HG03064 (cell line): ENCODE data around the gene CCDC182.

ENCODE experiments used
- ATAC-seq: cut with Tn5 transposase; IDR thresholded peaks from one replicate; pipeline ENCODE4 v1.9.1; 2021; ENCODE audit warnings: low read depth; ENCODE audit not compliant: unreplicated experiment

Gene CCDC182

DNA sequence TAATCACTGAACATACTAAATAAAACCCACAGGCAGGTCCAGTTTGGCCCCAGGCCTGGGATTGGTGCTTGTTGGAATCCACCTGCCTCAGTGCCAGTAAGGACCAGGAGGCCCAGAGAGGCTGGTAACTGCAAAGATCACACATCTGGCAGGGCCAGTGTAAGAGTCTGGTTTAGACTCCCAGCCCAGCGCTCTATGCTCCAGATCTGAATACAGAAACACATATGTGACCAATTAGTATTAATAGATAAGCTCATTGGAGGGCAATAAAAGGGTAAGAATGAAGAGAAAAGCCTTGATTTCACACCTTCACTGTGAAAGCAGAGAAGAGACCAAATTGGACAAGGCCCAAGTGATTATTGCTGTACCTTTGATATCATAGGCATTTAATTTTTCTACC is 13.6 kb upstream of the CCDC182 start:
- ATAC-seq: no peak

DNA sequence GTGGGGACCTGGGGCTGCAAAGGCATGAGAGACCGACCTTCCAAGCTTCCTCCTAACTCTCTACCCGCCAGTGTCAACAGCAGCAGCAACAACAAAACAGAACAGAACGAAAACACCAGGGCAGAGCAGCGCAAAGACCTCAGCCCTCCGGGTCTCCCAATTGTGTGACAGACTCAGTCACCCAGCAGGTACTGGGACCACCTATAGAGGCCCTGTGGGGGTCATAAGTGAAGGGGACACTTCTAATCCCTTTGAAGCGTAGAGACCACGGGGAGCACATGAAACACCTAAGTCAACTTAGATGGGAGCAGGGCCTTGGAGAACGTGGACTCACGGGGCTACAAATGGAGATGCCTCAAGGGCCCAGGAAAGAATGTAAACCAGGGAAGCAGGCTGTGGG is 12.6 kb upstream of the CCDC182 start:
- no peak for ATAC-seq

DNA sequence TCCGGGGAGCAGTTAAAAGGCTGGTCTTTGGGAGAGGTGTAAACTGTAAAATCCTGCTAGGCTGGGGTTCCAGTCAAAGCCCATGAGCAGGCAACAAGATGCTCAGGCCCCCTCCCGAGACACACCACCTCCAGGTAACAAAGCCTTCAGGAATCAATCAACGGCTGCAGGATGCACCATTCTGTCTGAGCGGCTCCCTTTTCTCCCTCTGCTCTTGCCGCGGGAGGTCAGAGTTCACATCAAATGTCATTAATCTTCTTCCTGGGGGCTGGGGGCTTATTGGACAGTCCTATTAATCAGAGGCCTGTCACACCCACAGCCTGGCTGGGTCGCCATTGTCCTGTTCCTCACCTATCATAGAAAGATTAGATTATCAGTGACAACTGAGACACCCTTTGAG is 11.9 kb upstream of the CCDC182 start:
- no peak for ATAC-seq

DNA sequence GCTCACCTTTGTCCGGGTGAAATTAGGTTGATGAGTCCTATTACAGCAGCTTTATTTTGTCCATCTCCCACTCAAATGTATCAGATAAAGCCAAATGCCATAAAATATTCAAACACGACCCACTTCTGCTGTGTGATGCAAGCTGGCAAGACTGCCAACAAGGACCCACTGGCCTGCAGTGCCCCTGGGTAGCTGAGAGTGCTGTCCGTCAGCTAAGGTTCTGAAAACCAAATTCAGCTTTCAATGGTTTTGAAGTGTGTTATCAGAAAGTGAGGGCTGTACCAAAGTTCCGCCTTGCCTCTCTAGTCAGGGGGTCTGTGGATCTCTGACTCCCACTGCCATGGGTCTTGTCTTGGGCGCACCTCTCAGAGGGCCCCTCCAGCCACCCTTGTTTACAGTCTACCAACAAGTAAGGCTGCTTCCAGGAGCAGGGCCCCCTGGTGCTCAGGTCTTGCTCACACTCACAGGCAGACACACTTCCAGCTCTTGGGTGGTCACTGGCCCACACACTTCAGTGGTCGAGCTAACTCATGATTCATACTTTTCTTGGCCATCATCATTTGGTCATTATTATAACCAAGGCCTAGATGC is 10.5 kb upstream of the CCDC182 start:
- no peak for ATAC-seq

DNA sequence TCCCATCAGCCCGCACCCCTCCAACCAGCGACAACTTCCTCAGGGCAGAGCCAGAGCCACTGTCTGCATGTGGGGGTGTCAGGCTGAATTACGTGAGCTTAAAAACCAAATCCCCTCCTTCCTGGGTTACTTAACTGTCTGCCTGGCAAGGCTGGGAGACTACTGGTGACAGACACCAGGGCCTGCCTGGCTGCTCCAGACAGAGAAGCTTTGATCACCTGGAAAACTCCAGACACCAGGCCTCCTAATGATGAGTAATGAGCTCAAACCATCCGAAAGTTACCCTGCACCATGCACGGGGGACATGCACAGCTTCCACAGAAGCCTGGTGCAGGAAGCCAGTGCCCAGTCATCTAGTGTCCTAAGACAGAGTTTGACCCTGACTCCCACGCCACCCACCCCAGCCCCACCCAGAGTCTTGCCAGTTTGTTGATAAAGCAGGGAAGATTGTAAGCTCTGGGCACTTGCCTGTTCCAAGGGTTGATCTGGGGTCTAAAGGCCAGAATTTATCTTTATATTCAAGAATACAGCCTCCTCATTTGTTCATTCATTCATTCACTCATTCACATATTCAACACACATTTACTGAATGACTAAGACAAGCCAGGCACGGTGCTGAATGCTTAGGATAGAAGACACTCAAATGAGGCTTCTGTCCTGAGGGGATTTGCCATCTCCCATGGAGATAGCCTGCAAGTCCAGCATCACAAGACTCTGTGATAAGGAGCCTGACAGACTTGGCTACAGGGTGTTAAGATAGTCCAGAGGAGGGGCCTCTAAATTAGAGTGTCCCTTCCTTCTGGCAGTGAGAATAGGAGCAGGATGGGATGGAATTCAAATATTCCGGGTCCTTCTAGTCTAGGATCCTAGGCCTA is 7.2 kb upstream of the CCDC182 start:
- no peak for ATAC-seq

DNA sequence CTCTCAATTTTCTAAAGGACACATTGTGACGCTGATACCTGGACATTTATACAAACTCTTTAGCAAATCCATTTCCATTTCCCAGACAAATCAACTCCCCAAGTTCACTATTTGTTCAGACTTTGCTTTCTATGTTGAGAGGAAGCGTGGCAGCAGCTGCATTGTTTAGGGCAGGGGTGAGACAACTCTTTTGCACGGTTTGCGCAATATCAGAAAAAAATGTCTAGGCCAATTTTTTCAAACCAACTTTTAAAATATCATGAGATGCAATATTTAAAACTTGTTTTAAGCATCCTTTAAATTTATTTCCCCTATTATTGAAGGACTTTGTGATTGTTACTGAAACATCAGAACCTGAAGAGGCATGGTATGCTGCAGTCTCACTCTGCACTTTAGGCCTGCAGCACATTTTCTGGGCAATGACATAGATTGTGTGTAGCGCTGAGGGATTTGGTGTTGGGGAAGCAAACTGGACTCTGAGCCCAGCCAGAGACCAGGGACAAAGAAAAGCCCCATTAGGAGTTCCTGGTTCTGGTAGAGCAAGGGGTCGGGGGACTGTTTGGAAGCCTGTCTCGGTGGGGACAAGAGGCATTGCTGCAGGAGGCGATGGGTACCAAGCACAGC is 6.4 kb upstream of the CCDC182 start:
- no peak for ATAC-seq

DNA sequence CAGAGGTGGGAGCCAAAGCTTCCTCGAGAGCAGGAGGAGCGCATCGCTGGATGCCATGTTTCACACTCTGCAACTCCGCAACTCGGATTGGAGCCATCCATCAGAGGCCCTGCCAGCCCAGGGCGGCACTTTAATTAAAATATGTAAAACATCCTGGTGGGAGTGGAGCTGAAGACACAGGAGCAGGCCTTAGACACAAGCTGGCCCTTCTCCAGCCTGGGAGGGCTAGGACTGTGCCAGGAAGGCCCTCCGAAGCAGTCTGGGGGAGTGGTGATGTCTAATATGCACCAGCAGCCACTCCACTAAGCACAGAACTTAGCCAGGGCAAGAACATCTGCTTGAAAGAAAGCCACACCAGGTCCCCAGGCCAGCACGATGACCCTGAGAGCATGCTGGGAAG is 5.8 kb upstream of the CCDC182 start:
- ATAC-seq: no peak

DNA sequence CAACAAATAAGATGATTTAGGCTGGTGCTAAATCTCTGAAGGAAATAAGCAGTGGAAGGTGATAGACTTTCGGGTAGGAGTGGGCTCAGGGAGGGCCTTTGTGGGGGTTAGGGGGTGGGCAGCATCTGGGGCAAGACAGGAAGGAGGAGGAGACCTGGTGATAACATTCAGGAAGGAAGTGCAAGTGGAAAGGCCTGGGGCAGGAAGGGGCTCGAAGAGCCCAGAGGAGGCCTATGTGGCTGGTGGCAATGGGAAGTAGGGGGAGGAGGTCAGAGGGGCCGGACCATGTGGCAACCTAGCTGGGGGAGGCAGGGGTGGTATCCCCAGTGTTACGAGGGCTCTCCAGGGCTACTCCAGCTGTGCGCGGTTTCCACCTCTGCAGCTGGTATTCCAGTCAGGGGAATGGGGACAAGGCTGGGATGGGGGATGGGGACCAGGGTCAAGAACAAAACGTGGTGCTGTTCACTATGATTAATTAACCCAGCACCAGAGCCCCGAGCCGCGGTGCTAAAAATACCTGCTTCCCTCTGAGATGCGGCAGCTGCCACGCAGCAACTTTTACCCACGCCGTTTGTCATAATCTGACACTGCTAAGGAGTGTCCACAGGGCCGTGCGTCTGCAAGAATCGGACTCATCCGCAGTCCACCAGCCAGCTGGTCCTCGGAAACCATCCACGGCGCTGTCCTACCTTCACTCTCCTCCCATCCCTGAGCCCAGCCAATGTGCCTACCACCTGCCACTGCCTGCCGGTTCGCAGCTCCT is 5.2 kb upstream of the CCDC182 start:
- ATAC-seq: no peak

- ATAC-seq: no peak
Measured at GRCh38 chr17:57749701-57750100, 4.6 kb upstream of the CCDC182 start.

DNA sequence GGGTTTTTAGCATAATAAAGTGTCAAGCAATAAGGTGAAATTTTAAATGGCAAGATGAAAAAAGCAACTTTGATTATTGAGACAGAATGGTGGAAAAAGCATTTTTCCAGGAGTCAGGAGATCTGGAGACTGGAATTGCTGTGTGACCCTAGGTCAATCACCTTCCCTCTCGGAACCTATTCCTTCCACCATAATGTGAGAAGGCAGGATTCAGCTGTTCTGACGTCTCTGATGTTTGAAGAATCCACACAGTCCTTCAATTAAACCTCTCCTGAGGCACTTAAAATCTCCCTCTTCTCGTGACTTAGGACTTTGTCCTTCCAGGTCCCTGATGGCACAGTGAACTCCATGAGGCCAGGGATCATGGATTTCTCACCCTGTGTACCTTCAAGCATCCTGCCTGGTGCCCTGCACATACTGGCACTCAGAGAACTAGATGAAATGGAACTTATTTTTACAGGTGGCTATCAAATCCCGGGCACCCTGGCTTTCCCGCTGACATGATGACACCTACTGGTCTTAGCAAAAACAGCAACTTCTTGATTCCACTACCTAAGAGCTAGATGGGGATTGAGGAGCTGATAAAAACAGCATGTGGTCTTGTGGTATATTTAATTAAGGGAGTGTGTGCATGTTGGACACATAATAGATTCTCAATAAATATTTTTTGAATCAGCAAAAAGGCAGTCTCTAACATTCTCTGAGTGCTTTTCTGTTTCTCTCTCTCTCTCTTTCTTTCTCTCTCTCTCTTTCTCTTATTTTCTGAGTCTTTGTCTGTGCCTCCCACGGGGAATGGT is 2.3 kb upstream of the CCDC182 start:
- ATAC-seq: no peak

GRCh38 chr17:57746221-57746620 is 1.1 kb upstream of the CCDC182 start:
- no peak for ATAC-seq

- ATAC-seq: no peak
Measured at GRCh38 chr17:57744195-57745170, 616 bp downstream of the CCDC182 start.

GRCh38 chr17:57740235-57740528 is 4.9 kb downstream of the CCDC182 start:
- no peak for ATAC-seq

DNA sequence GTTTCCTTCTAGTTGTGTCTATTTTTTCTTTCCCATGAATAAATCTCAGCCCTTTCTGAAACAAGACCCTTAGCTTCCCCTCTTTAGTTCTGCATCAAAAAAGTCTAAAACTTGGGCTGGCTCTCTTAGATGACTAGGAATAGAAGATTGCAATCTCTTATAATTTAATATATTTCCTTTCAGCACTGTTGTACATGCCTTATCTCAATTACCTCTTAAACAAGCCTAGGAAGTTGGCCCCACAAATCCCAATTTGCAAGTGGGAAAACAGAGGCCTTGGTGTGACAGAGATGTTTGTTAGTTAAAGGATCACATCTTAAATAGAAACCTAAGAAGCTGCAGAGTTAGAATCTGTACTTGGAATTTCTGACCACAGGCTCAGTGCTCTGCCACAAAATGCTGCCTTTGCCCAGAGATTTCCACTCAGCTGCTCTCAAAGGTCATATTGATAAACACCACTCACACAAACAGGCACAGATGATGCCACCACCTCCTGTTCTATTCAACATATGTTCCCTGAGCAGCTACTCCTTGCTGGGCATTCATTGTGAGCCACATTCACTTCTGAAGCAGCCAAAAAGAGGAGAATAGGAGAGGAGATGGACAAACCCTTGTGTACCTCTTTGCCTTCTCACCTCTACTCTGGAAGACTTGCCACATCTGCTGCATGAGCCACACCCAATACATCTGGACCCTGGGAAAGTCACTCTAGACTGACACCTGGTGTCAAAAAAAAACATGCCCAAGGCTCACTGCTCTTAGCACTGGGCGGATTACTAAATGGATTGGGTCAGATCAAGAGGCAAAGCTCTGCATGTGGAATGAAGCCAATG is 5.5 kb downstream of the CCDC182 start:
- no peak for ATAC-seq

GRCh38 chr17:57737450-57737849 is 7.6 kb downstream of the CCDC182 start:
- no peak for ATAC-seq

DNA sequence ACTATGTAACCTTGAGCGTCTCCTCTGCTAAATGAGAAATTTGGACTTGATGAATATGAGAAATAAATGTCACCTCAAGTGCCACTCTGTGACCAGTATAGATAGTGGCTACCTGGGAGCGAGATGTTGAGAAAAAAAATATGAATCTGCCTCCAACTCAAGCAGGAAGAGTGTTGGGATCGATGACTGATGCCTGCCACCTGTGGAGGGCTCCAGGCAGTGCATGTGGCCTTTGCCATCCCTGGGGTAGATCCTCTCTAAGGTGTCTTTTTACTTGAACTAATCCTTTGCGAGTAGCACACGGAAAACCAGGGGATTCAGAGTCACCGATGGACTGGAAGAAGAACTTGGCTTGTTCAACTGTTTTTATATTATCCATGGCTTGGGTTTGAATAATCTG is 9.4 kb downstream of the CCDC182 start:
- ATAC-seq: no peak

- no peak for ATAC-seq
Measured at GRCh38 chr17:57735230-57735629, 9.9 kb downstream of the CCDC182 start.

- ATAC-seq: no peak
Measured at GRCh38 chr17:57733085-57733484, 12.0 kb downstream of the CCDC182 start.
